Left lobe of liver (tissue), 2 donors: ENCODE results near the gene C1GALT1C1. TPM values are rescaled to one million over a fixed set of nuclear protein-coding genes. Genes with fewer than 3 reads are reported as not detected.
A peak's percentile ranks its signal among the peaks of the same experiment; 100 is the strongest.
"Not testable (repeated sequence)": the region's sequence is repeated elsewhere in the genome, so short reads cannot be mapped to it uniquely, and the experiment has no call there.

Source experiments
- ATAC-seq: fragments of 200-7000 bp; cut with Tn5 transposase; one replicate; pipeline ENCODE4 v1.9.1; 2020; ENCODE audit warnings: mild to moderate bottlenecking, moderate library complexity
- DNase-seq: peaks from one replicate; pipeline ENCODE4 v3.0.0-alpha.2; 2020; ENCODE audit warnings: low spot score
- total RNA-seq: library from RNA; stranded (reverse); gene quantifications from one replicate; pipeline ENCODE4 v1.2.1, GENCODE V29; 2021
- donor health status: DM: no; HTN: no; CAD: no; lungs with moderate emphysema.
- donor health status: DM: no; HTN: yes; CAD: no.

The C1GALT1C1 gene
- total RNA-seq: 12.5 TPM

DNA sequence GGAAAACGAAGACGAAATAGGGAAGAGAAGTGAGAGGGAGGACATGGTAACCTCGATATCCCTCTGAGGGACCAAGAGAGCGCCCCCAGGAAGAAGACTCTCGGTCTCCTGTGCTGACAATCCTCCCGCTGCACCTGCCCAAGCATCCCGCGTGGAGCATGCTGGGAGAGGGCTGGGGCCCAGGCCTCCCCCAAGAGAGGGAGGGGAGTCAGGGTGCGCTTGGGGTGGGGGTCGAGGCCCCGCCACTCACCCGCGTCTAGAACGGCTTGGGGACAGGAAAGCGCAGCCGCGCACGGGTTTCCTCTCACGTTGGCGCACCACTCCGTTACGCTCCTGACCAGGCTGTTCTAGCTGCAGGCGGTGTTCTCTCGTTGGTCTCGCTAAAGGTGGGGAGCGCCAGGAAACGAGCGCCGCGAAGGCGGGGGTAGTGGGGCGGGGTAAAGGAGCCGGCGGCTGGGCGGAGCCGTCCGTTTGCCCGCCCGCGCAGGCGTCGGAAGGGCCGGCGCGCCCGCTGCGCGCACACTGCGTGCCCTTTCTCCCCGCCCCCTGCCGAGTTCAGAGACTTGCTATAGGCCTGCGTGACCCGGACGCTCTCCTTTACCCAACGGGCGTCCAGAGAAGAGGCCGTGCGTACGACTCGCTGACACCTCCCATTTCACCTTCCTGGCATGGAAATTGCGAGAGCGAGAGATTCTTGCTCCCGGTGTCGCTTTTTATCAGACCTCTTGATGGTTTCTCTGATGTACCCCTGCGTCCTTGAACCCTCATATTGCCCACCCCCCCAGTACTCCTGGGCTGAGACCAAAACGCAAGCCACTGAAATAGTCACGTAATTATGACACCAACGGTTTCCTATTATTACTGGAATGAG is at the start of gene C1GALT1C1:
C1GALT1C1 (minus strand) TSS at position 388 of the 871 bp plus-strand sequence. CDS start 2,888 bp downstream, outside the sequence.
- DNase-seq: peak; percentile 94
- ATAC-seq: peak; percentile 95

DNA sequence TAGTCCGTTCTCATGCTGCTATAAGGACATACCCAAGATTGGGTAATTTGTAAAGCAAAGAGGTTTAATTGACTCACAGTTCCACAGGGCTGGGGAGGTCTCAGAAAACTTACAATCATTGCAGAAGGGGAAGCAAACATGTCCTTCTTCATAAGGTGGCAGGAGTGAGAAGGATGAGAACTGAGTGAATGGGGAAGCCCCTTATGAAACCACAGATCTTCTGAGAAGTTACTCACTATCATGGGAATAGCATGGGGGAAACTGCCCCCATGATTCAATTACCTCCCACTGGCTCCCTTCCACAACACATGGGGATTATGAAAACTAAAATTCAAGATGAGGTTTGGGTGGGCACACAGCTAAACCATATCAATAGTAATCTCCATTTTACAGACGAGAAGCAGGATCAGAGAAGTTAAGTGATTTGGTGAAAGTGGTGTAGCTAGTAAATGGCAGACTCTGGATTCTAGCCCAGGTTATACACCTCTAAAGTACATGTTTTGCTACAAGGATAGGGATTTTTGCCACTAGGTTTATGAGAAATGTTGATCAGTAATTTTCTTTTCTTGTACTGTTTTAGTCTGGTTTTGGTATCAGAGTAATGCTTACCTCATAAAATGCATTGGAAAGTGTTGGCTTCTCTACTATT is 47.3 kb upstream of the C1GALT1C1 start:
- no peak for ATAC-seq
- DNase-seq: no peak

DNA sequence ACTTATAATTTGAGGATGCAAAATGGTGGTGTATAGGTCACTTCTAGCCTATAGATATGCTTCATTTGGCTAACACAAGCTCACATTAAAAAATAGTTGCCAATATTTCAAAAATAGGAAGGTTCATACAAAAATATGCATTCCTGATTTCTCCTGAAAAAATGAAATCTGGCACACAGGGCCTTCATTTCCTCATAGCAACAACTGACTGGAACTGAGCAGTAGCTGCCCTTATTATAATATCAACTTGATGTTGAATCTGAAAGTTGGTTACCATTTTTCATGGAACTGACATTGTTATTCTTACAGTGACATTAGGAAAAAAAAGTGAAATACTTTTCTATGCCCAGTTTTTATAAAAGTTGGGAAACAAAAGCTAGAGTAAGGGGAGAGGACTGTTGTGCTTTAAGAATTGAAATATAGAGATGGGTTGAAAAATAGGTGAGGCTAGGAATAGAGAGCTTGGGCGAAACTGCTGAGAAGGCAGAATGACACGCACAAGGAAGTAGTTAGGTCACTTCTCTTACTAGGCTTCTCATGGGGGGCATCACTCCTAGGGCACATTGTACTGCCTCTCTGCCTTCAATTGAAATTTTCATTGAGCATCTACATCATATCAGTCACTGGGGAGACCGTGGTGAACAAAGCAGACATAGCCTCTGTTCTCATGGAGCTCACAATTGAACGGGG is 43.1 kb upstream of the C1GALT1C1 start:
- ATAC-seq (no peak), DNase-seq (no peak)

DNA sequence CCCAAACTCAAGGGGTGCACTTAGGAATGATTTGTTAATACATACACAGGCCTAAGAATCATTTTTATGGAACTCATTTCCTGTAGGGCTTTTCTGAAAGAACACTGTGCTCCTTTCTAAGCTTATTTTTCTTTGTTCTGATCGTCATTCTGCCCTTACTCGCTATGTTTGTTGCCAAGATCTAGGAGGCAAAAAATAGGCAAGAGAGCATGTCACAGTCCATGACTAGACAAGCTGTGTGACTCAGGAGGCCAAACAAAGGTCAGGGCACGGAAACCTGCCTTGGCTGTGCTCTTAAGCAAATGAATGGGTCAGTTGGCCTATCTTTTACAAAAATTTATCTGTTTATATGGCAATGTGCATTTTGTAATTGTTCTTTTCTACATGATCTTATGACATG is 42.5 kb upstream of the C1GALT1C1 start:
- DNase-seq (peak; percentile 52), ATAC-seq (peak; percentile 96)

DNA sequence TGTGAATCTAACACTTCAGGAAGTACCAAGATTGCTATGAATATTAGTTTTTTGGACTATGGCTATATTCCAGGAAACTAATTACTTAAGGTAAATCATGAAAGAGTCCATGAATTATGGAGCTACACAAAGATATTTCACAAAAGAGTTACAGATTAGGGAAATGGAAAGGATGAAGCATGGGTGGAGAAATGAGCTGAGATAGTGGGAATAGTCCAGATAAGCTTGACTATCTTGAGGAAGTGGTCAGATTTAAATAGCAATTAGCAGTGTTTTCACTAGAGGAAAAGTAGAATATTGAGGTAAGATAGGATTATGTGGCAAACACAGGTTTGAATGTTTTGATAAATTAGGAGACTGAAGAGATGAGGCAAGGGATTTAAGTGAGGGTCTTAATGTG is 42.1 kb upstream of the C1GALT1C1 start:
- DNase-seq: no peak
- ATAC-seq: no peak

DNA sequence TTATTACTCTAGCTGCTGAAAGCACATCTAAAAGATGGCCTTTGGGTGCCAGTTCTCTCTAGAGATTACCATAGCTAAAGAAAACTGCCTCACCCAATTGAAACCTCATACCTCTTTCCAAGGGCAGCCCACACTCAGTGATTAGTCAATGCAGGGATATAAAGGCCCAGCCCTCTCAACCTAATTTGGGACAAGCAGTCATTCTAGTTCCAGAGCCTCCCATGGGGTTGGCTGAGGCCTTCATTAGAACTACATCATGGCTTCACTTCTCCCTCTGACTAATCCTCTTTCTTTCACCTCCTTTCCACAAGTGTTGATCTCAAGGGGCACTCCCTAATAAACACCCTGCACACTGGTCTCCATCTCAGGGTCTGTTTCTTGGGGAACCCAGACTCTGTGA is 38.5 kb upstream of the C1GALT1C1 start:
- DNase-seq (no peak), ATAC-seq (no peak)

DNA sequence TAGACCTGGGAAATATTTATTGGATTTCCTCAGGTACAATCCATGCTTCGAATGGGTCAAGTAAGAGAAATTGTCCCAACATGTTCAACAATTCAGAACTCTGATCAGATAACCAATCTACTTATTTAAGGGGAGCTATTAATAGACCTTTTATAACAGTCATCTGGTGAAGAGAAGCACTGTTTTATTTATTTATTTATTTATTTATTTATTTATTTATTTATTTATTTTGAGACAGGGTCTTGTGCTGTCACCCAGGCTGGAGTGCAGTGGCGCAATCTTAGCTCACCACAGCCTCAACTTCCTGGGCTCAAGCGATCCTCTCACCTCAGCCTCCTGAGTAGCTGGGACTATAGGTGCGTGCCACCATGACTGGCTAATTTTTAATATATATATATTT is 34.7 kb upstream of the C1GALT1C1 start:
- ATAC-seq, DNase-seq: not testable (repeated sequence)

DNA sequence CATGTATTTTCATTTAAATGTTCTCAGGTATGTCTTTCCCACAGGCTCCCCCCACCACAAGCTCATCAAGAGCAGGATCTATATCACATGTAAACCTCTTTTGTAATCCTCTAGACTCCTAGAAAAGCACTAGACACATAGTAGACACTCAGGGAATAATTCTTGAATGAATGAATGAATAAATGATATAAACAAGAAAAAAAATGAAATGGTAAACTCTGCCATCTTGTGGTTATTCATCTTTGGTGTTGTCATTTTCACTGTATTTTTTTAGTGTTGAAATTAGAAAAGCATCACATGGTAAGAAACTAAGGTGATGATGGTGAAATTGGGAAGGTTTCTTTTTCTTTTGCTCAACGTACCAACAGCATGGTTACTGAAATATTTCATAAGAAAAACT is 34.2 kb upstream of the C1GALT1C1 start:
- peak; percentile 29 for ATAC-seq
- DNase-seq: no peak

DNA sequence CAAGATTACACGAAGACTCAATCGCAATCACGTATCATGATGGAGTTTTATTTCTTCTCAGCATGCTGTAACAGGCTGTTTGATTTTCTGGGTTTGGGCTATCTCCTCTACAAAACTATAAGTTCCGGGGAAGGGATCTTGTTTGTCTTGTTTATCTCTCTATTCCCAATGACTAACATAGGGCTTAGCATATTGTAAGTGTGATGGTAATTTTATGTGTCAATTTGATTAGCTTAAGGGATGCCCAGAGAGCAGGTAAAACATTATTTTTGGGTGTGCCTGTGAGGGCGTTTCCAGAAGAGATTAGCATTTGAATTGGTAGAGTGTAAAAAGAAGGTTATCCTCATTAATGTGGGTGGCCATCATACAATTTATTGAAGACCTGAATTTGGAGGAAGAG is 32.8 kb upstream of the C1GALT1C1 start:
- no peak for ATAC-seq
- no peak for DNase-seq

DNA sequence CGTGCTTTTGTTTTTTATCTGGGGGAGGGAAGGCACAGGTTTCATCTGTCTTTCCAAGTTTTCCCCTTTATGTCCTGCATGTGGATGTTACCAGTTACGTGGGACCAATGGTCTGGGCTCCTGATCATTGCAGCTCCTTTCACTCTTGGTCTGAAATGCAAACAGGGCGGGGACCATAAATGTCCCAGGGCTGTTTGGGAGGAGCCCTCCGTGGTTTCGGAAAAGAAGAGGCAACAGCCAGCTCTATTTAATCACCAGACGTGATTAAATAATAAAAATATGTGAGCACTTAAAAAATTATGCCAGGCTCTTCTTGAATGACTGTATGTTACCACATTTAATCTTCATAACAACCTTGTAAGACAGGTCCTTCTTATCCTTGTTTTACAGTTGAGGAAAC is 30.8 kb upstream of the C1GALT1C1 start:
- DNase-seq (no peak), ATAC-seq (no peak)

DNA sequence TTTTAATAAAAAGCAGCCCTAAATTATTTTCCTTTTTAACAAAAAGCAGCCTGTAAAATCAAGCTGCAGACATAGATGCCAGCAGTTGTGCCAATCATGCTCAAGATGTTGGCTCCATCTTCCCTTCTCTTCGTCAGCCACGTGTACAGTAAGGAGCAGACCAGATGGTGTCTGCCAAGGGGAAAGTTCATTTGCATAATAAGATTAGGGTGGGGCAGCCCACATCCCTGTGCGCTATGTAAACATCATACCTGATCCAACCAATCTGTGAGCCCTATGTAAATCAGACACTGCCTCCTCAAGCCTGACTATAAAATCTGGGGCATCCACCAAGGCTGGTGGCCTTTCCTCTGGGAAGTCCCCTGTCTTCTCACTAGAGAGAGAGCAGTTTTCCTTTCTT is 23.1 kb upstream of the C1GALT1C1 start:
- no peak for ATAC-seq
- no peak for DNase-seq

DNA sequence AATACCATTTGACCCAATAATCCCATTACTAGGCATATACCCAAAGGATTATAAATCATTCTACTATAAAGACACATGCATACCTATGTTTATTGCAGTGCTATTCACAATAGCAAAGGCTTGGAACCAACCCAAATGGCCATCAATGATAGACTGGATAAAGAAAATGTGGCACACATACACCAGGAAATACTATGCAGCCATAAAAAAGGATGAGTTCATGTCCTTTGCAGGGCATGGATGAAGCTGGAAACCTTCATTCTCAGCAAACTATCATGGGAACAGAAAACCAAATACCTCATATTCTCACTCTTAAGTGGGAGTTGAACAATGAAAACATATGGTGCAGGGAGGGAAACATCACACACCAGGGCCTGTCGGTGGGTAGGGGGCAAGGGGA is 22.4 kb upstream of the C1GALT1C1 start:
- DNase-seq, ATAC-seq: not testable (repeated sequence)

DNA sequence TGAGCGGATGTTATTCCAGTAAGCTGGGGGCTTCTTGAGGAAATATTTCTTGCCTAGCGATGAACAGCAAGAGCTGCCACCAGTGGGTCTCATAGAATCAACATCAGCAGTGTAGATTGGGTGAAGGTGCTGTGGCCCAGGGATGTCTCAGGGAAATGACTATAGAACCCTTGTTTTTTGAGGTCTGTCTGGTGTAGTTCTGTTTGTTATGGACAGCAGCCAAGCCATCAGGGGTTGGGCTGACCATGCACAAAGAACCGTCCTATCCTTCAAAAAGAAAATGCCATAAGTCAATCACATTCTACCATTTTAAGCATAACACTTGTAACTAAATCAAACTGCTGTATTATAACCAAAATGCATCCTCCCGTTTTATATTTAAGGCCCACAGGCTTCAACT is 17.3 kb upstream of the C1GALT1C1 start:
- DNase-seq: no peak
- ATAC-seq: no peak

DNA sequence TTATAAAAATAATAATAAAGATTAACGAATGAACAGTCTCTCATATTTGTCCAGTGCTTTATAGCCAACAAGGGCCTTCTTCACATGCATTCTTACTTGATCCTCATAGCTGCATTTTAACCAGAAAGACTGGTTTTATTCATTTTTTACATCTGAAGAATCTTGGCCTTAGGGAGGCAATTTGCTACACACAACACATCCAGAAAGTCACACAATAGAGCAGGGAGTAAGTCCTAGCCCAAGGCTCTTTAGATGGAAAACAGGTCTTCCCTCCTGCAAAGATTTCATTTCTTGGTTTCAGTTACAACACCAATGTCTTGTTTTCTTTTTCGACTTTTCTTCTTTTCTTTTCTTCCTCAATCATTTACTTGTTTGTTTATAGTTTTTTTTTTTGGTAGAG is 13.0 kb upstream of the C1GALT1C1 start:
- ATAC-seq (no peak), DNase-seq (no peak)

DNA sequence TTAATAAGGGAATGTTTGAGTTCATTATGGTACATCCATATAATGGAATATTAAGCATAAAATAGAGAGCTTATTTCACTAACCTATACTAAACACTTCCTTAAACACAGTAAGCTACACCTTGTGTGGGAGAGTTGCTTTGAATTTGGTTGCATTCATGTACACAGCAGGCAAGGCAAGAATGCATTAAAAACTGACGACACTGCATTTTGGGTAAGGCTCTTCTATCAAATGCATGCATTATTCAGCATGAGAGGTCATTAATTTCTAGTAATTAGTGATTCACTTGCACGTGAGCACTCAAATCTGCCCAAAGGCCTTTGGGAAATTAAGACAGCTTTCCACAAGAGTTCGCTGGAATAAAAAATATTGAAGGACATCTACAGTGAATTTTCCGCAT is 8.8 kb upstream of the C1GALT1C1 start:
- DNase-seq: no peak
- no peak for ATAC-seq

DNA sequence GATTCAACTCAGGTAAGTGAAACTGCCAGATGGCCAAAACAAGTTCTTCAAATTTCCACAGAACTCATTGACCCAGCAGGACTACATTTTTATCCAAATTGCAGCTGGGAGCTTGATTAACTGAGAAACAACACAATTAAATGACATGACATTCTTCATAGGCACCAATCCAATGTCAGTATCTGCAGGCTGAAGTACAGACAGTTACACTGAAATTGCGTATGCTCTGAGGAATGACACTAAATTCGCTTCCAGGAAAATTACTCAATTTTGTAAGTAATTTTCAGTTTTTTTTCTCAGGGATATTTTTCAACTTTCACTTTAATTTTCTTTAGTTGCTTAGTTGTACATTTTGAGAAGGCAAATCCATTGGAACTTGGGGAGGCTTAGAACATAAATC is 4.5 kb downstream of the C1GALT1C1 start:
- no peak for DNase-seq
- no peak for ATAC-seq

DNA sequence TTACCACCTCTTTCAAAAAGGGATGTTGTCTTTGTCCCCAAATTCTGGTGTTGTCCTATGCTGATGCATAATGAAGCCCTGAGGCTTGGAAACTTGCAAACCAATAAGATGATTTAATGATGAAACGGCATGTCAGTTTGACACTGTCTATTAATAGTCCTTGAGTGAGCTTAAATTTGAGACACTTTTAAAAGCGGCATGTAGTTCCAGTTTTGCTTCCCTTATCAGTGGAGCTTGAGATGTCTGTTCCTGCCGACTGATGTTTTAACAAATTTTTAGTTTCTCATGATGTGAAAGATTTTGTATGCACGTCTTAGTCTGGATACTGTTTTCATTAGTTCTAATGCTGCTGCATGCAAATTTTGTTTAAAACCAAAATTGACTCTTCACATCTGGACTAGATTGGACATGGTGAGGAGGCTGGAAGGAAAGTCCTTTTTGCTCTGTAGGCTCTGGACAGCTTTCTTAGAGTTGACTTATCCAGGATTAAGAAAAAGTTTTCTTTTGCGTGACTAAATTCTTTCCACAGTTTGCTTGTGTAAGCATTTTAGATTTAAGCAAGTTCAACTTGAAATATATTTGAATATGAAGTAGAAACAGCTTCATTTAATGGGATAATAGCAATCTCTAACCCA is 11.7 kb downstream of the C1GALT1C1 start:
- no peak for DNase-seq
- no peak for ATAC-seq

DNA sequence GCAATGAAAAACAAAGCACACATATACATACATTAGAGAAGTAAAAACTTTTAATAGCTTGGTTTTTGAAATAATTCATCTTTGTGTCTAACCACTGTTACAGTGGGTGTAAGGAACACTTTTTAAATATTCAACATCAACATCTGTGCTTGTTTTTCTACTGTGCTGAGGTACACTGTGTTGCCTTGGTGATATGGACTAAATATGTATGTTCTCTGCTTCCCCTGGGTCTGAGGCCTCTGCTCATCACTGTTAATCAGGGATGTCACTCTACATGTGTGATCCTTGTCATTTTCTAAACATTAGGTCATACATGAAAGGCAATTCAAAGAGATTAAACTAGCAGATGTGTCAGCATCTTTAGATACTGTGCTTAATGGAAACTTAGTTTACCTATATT is 15.0 kb downstream of the C1GALT1C1 start:
- no peak for DNase-seq

DNA sequence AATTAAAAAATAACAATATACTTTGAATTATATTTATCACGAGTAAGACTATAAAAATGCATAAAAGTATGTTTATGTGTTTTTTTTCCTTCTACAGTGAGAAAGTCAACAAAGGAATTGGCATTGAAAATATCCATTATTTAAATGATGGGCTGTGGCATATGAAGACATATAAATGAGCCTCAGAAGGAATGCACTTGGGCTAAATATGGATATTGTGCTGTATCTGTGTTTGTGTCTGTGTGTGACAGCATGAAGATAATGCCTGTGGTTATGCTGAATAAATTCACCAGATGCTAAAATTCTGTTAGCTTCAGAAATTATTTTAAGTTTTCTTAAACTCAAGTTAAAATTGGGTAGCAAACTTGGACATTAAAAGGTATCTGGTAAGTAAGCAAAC is 17.8 kb downstream of the C1GALT1C1 start:
- no peak for DNase-seq
- ATAC-seq: no peak

More for the DNA sequence above, 15.0 kb downstream of the C1GALT1C1 start:
- no peak for ATAC-seq

DNA sequence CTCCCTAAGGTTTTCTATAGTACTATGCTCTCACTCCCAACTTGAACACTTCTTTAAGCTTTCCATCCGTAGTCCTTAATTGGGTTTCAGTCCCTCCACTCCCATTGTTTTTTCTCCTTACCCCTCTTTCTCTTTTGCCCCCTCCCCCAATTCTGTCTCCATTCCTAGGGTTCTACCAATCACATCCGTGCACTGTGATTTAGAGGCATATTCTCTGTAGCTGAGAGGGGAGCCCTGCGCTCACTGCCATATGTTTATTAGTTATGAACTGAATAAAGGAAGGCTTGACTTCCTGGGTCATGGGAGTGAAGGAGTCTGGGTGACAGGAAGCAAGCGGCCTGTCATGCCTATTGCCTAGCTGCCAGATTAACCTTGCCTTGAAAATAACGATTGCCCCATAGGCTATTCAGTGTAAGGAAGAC is 25.5 kb downstream of the C1GALT1C1 start:
- DNase-seq (peak; percentile 45), ATAC-seq (peak; percentile 72)

DNA sequence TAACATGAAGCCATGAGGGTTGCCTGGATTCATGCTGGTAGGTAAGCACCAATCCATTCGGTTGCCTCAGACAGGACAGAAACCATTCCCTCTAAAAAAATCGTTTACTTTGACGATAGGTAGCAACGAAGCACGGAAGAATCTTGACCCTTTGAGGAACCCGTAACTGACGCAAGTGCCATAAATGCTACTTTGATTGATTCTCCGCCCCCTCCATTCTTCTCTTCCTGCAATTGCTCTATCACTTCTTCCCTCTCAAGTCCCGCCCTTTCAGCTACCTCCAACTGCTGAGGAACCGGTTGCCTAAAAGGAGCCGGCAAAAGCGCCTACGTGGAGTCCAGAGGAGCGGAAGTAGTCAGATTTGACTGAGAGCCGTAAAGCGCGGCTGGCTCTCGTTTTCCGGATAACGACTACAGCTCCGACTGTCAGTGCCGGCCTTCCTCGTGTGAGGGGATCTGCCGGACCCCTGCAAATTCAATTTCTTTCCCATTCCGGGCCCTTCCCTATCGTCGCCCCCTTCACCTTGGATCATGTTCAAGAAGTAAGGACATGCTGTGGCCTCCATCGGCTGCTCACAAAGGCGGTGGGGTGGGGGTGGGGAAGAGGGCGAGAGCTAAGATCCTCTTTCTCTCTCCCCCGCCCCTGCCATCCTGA is 26.0 kb downstream of the C1GALT1C1 start, which contains the start of gene MCTS1:
MCTS1 (plus strand) TSS at position 395 of the 654 bp plus-strand sequence; CDS start at position 531, 136 bp downstream.
- ATAC-seq (peak; percentile 94), DNase-seq (peak; percentile 86)
